ENCODE measurements around the gene MAST4.

The MAST4 gene

DNA sequence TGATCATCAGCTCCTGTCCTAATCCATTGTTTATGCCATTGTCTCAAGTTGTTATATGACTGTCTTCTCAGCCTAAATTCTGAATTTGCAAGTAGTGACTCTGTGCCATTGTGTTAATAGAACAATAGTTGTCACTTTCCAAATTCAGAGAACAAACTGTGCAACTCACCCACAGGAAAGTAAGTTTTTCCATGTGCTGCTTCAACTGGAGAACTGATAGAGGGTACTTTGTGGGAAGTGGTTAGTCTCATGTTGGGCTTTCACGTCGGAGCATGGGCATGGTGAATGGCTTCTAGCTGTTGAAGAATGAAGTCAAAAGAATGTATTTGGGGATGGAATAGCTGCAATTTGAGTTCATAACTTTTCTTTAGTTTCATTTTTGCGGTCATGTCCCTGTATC, 454.4 kb downstream of the MAST4 start:
- no peak overlapping the region for H3K4me2 ChIP-seq (ENCODE audit: low read length)
- H3K9me3 ChIP-seq (replicated peaks; ENCODE audit: low read length): no peaks in the 10 kb centered on the region
- H3K36me3 ChIP-seq (ENCODE audit: insufficient read depth, low read length): no peaks in the 10 kb centered on the region
- no peak overlapping the region for H3K4me3 ChIP-seq (ENCODE audit: low read length)
- no peak overlapping the region for H3K9ac ChIP-seq (ENCODE audit: low read depth, low read length)
- peaks cover 7% of the 10 kb centered on the region for H3K4me1 ChIP-seq (ENCODE audit: control insufficient read depth, insufficient read depth, low read length)
- H3K27me3 ChIP-seq (ENCODE audit: control insufficient read depth, insufficient read depth, low read length): no peaks in the 10 kb centered on the region

DNA sequence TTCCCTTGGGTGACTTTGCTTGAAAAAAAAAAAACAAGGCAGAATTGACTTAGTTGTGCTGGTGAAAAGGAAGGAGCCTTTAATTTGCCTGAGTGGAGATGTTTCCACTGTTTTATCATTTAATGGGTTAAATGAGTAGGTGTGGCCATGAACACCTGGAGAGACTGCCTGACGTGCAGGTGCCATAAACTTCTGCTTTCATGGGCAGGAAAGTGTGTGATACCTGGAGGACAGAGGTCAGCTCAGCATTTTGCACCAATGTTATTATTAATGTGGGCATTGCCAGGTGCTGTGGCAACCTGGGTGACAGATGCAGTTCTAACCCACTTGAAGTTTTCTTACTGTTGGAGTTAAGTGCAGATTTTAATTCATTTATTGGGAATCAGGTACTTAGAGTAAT, 455.0 kb downstream of the MAST4 start:
- Histone ChIP-seq H3K4me1 (ENCODE audit: control insufficient read depth, insufficient read depth, low read length) (peaks cover 7% of the 10 kb centered on the region), H3K9ac (ENCODE audit: low read depth, low read length) (no peak overlapping the region), H3K27me3 (ENCODE audit: control insufficient read depth, insufficient read depth, low read length) (no peaks in the 10 kb centered on the region), H3K4me2 (ENCODE audit: low read length) (no peak overlapping the region), H3K9me3 (replicated peaks; ENCODE audit: low read length) (no peaks in the 10 kb centered on the region), H3K36me3 (ENCODE audit: insufficient read depth, low read length) (no peaks in the 10 kb centered on the region), H3K4me3 (ENCODE audit: low read length) (no peak overlapping the region)

DNA sequence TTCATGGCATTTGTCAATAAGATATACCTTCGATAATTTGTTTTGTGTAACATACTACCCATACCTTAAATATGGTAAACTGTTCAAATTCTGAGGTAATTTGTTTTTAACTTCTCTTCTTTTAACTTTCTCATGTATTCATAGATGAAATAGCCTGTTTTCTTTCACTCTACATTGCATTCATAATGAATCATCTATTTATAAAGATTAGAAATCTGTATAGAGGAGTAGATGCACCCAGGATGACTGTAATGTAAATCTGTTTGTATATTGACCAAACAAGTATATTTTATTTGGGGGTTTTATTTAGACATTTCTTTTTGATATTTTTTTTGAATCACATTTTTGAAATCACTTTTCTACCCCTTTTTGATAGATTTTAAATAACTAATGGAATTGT, 455.8 kb downstream of the MAST4 start:
- Histone ChIP-seq H3K27me3 (ENCODE audit: control insufficient read depth, insufficient read depth, low read length) (no peaks in the 10 kb centered on the region), H3K4me1 (ENCODE audit: control insufficient read depth, insufficient read depth, low read length) (peaks cover 7% of the 10 kb centered on the region), H3K9me3 (replicated peaks; ENCODE audit: low read length) (no peaks in the 10 kb centered on the region), H3K4me3 (ENCODE audit: low read length) (no peak overlapping the region), H3K9ac (ENCODE audit: low read depth, low read length) (no peak overlapping the region), H3K36me3 (ENCODE audit: insufficient read depth, low read length) (no peaks in the 10 kb centered on the region), H3K4me2 (ENCODE audit: low read length) (no peak overlapping the region)

DNA sequence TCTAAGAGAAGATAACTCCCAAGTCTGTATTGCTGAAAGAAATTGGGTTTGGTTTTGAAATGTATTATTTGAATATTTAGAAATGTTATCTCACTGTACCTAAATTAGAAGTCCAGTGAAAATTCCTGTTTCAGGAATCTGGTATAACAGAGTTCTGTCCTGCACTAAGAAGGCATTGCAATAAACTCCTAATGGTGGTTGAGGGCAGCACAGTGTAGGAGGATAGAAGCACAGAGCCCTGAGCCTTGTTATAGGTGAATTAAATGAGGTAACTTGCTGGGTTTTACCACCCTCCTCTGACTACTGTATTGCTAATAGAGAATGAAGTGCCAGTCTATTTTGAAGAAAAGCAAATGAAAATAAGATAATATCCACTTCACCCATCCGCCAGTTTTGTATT, 457.0 kb downstream of the MAST4 start:
- Histone ChIP-seq H3K4me3 (ENCODE audit: low read length) (no peak overlapping the region), H3K27me3 (ENCODE audit: control insufficient read depth, insufficient read depth, low read length) (no peaks in the 10 kb centered on the region), H3K4me1 (ENCODE audit: control insufficient read depth, insufficient read depth, low read length) (peaks cover 7% of the 10 kb centered on the region), H3K9ac (ENCODE audit: low read depth, low read length) (no peak overlapping the region), H3K9me3 (replicated peaks; ENCODE audit: low read length) (no peaks in the 10 kb centered on the region), H3K36me3 (ENCODE audit: insufficient read depth, low read length) (no peaks in the 10 kb centered on the region), H3K4me2 (ENCODE audit: low read length) (no peak overlapping the region)

DNA sequence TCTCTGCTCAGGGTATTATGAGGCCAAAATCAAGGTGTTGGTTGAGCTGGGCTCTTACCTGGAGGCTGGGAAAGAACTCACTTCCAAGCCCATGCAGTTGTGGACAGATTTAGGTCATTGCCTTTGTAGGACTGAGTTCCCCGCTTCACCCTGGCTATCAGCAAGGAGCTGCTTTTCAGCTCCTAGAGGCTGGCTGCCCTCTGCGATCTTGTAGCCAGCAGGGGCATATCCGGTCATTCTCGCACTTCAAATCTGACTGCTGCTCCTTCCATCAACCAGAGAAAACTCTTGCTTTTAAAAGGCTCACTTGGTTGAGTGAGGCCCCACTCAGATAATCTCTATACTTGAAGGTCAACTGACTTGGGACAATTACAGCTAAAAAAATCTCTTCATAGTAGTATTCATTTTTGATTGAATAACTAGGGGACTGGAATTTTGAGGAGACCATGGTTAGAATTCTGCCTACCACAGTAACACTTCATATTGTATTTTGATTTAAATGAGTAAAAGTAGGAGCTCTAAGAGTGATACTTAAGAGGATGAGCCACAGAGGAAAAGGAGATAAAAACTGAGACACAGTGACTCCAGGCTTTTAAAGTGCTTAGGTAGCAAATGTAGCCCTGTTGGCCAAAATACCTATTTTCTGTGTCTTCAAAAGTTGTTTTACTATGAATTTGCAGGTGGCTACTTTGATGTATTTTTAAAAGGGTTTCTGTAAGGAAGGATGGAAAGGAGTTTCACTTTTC, 463.0 kb downstream of the MAST4 start:
- peak overlapping the region; percentile 69 for H3K4me2 ChIP-seq (ENCODE audit: low read length)
- H3K4me3 ChIP-seq (ENCODE audit: low read length): peak overlapping the region; percentile 51
- H3K36me3 ChIP-seq (ENCODE audit: insufficient read depth, low read length): no peaks in the 10 kb centered on the region
- H3K27me3 ChIP-seq (ENCODE audit: control insufficient read depth, insufficient read depth, low read length): no peaks in the 10 kb centered on the region
- peaks cover 20% of the 10 kb centered on the region for H3K4me1 ChIP-seq (ENCODE audit: control insufficient read depth, insufficient read depth, low read length)
- H3K9ac ChIP-seq (ENCODE audit: low read depth, low read length): peak overlapping the region; percentile 52
- no peaks in the 10 kb centered on the region for H3K9me3 ChIP-seq (replicated peaks; ENCODE audit: low read length)

DNA sequence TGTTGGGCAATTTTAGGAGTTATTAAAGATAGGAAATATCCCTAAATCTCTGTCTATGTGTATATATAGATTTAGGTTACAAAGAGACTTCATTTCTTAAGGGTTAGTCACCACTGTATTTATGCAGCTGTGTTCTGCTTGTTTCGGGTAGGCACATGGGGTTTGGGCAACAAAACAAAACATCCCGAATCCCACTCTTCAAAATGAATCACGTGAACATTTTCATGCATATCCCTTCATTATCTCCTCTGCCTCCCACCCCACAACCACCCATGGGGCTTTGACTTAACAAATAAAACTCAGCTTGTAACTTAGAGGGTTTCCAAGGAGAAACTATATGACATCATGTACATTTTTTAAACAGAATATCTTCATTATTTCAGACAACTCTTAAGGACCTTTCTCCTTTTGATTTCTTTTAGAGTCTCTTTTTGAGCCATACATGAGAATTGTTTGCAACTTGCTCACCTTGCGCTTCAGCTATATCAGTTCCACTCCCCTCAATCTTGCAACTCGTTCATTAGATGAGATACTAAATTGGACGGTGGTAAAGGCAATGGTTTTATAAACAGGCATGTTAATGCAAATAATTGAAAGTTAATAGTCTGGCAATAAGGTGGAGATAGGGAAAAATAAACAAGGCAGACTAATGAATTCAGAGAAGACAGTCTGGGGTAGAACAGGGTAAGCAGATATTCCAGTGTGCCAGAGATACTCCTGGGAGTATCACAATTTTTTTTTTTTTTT, 463.7 kb downstream of the MAST4 start:
- Histone ChIP-seq H3K4me2 (ENCODE audit: low read length) (peak overlapping the region; percentile 69), H3K4me1 (ENCODE audit: control insufficient read depth, insufficient read depth, low read length) (peaks cover 20% of the 10 kb centered on the region), H3K9me3 (replicated peaks; ENCODE audit: low read length) (no peaks in the 10 kb centered on the region), H3K4me3 (ENCODE audit: low read length) (peak overlapping the region; percentile 51), H3K36me3 (ENCODE audit: insufficient read depth, low read length) (no peaks in the 10 kb centered on the region), H3K27me3 (ENCODE audit: control insufficient read depth, insufficient read depth, low read length) (no peaks in the 10 kb centered on the region), H3K9ac (ENCODE audit: low read depth, low read length) (peak overlapping the region; percentile 52)

DNA sequence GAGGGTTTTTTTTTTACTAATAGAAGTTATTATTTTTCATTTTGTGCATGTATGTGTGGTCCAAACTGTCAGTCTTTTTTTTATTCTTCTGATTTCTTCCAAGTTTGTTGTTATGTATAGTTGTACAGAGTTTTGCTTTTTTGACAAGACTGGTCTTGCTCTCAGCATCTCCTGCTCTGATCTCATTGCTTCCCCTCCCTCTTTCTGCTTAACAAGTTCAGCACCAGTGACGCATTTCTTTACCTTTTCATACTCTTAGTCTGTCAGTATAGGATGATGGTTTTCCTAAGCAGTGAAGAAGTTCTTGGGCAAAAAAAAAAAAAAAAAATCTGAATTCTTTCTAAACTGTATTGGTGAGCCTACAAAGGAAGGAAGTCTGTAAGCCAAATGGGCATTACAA, 465.3 kb downstream of the MAST4 start:
- H3K4me3 ChIP-seq (ENCODE audit: low read length): no peak overlapping the region
- peaks cover 20% of the 10 kb centered on the region for H3K4me1 ChIP-seq (ENCODE audit: control insufficient read depth, insufficient read depth, low read length)
- H3K27me3 ChIP-seq (ENCODE audit: control insufficient read depth, insufficient read depth, low read length): no peaks in the 10 kb centered on the region
- no peaks in the 10 kb centered on the region for H3K9me3 ChIP-seq (replicated peaks; ENCODE audit: low read length)
- no peak overlapping the region for H3K4me2 ChIP-seq (ENCODE audit: low read length)
- no peaks in the 10 kb centered on the region for H3K36me3 ChIP-seq (ENCODE audit: insufficient read depth, low read length)
- H3K9ac ChIP-seq (ENCODE audit: low read depth, low read length): no peak overlapping the region

DNA sequence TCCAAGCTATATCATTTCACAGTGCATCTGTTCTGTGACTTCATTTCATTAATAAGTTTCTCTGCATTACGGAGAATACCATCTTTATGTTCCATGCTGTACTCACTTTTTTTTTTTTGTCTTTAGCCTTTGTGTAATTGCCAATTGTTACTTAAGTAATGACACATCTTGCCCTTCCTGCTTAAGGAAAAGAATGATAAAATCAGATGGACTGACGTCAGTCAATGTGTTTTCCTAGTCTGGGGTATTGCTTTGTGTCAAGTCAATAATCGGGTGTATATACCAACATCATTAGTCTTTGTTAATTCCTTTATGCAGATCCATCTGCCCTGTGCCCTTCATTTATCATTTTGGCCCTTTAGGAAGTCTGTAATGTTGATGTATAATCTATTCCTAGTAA, 466.9 kb downstream of the MAST4 start:
- H3K27me3 ChIP-seq (ENCODE audit: control insufficient read depth, insufficient read depth, low read length): no peaks in the 10 kb centered on the region
- H3K4me3 ChIP-seq (ENCODE audit: low read length): no peak overlapping the region
- no peak overlapping the region for H3K4me2 ChIP-seq (ENCODE audit: low read length)
- H3K4me1 ChIP-seq (ENCODE audit: control insufficient read depth, insufficient read depth, low read length): peaks cover 20% of the 10 kb centered on the region
- no peak overlapping the region for H3K9ac ChIP-seq (ENCODE audit: low read depth, low read length)
- no peaks in the 10 kb centered on the region for H3K36me3 ChIP-seq (ENCODE audit: insufficient read depth, low read length)
- H3K9me3 ChIP-seq (replicated peaks; ENCODE audit: low read length): no peaks in the 10 kb centered on the region

DNA sequence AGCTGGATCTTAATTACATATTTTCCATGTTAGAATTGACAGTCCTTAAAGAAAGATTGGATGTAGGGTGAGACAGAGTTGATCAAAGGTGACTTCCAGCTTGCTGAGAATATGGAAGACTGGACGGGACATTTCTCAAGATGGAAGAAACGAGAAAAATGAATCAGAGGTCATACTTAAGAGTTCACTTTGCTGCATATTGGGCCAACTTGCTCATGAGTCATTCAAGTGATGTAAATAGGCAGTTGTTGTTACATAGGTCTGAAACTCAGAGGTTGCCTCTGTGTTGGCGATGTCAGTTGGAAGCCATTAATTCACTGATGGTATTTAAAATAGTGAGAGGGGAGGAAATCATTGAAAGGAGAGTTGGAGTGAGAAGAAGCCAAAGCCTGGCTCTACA, 467.6 kb downstream of the MAST4 start:
- Histone ChIP-seq H3K36me3 (ENCODE audit: insufficient read depth, low read length) (no peaks in the 10 kb centered on the region), H3K4me2 (ENCODE audit: low read length) (no peak overlapping the region), H3K4me3 (ENCODE audit: low read length) (no peak overlapping the region), H3K27me3 (ENCODE audit: control insufficient read depth, insufficient read depth, low read length) (no peaks in the 10 kb centered on the region), H3K9ac (ENCODE audit: low read depth, low read length) (no peak overlapping the region), H3K4me1 (ENCODE audit: control insufficient read depth, insufficient read depth, low read length) (peaks cover 15% of the 10 kb centered on the region), H3K9me3 (replicated peaks; ENCODE audit: low read length) (no peaks in the 10 kb centered on the region)

DNA sequence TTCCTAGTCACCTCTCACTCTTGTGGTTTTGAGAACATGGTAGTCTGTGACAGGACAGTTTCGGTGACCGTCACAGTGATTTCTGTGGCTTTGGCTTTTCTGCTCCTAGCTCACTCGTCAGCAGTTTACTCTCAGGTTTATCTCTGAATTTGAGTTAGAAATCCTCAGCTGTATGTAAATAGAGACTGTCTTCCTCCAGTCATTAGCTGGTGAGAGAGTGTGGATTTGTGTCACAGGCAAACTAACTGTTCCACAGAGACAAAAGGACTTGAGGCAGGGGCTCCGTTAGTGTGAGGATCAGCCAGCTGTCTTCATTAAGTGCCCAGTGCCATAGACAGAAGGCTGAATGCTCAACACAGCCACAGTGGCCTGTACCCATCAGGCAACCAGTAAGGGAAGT, 469.0 kb downstream of the MAST4 start:
- H3K36me3 ChIP-seq (ENCODE audit: insufficient read depth, low read length): no peaks in the 10 kb centered on the region
- no peaks in the 10 kb centered on the region for H3K27me3 ChIP-seq (ENCODE audit: control insufficient read depth, insufficient read depth, low read length)
- H3K4me3 ChIP-seq (ENCODE audit: low read length): no peak overlapping the region
- no peak overlapping the region for H3K9ac ChIP-seq (ENCODE audit: low read depth, low read length)
- no peaks in the 10 kb centered on the region for H3K9me3 ChIP-seq (replicated peaks; ENCODE audit: low read length)
- H3K4me1 ChIP-seq (ENCODE audit: control insufficient read depth, insufficient read depth, low read length): peaks cover under 1% of the 10 kb centered on the region
- no peak overlapping the region for H3K4me2 ChIP-seq (ENCODE audit: low read length)

DNA sequence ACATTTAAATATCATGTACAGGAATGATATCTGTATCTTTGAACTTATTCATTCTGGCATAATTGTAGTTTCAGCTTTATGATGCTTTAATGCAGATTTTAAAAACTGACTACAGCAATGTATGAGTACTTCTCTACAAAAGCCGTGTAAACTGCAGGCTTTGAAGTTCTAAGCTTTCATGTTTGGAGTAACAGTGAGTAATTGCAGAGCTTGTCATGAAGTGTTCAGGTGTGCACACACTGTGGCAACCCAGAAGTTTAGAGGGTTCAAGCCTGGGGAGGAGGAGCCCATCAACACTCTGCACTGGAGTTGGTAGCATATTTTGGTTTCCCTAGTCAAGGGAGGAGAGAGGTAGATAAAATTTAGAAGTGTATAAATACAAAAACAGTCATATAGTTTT, 469.5 kb downstream of the MAST4 start:
- H3K9ac ChIP-seq (ENCODE audit: low read depth, low read length): no peak overlapping the region
- H3K36me3 ChIP-seq (ENCODE audit: insufficient read depth, low read length): no peaks in the 10 kb centered on the region
- no peak overlapping the region for H3K4me3 ChIP-seq (ENCODE audit: low read length)
- H3K4me2 ChIP-seq (ENCODE audit: low read length): no peak overlapping the region
- no peaks in the 10 kb centered on the region for H3K27me3 ChIP-seq (ENCODE audit: control insufficient read depth, insufficient read depth, low read length)
- H3K4me1 ChIP-seq (ENCODE audit: control insufficient read depth, insufficient read depth, low read length): no peaks in the 10 kb centered on the region
- H3K9me3 ChIP-seq (replicated peaks; ENCODE audit: low read length): no peaks in the 10 kb centered on the region

DNA sequence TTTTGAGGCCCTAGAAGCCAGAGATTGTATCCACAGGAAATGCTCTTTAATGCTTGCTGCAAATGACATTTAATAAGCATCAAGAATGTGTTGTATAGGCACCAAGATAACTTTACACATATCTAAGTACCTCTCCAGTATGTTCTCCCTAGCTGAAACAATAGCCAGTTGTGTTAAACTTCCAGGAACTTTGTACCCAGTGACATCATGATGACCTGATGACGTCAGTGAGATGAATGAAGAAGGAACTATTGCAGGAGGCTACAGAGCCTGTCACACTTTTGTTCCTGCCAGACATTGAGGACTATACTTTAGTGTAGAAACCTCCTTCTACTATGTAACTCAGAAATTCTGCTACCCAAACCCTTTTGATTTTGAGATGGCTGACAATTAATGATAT, 470.6 kb downstream of the MAST4 start:
- Histone ChIP-seq H3K4me2 (ENCODE audit: low read length) (no peak overlapping the region), H3K9ac (ENCODE audit: low read depth, low read length) (no peak overlapping the region), H3K4me3 (ENCODE audit: low read length) (no peak overlapping the region), H3K9me3 (replicated peaks; ENCODE audit: low read length) (no peaks in the 10 kb centered on the region), H3K27me3 (ENCODE audit: control insufficient read depth, insufficient read depth, low read length) (no peaks in the 10 kb centered on the region), H3K4me1 (ENCODE audit: control insufficient read depth, insufficient read depth, low read length) (no peaks in the 10 kb centered on the region), H3K36me3 (ENCODE audit: insufficient read depth, low read length) (no peaks in the 10 kb centered on the region)
